Measurements from ENCODE around the gene FAM234B. TPM values are rescaled to one million over a fixed set of nuclear protein-coding genes. Genes with fewer than 3 reads are reported as not detected.

FAM234B gene
- polyA plus RNA-seq, 1 donor (not counting 4 experiments of a cell fraction or from before 2014, with no cell fraction given): 4.5 TPM

DNA sequence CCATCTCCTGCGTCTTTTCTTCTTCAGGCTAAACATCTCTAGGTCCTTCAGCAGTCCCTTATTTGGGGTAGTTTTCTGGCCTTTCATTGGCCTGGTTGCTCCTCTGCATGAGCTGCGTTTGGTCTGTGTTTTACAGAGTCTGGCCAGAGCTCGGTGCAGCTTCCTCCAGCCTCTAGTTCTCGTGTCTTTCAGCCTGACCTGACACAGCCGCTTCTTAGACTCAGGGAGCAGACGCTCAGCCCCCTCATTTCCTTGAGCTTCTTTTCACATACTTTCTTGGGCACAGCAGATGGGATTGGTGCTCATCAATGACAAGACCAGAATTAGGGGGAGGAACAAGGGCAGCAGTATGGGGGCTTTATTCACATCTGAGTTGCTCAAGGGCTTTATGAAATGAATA lies 72.8 kb downstream of the FAM234B start:
- Histone ChIP-seq H3K36me3 (ENCODE audit: control insufficient read depth in 2 of 2, extremely low read depth in 1 of 2, insufficient read depth in 2 of 2, low read length in 2 of 2) (no peaks in the 10 kb centered on the region), H4K20me1 (ENCODE audit: control insufficient read depth, extremely low read depth, insufficient read depth, low read length) (no peaks in the 10 kb centered on the region), H3K9me1 (ENCODE audit: control insufficient read depth, extremely low read depth, insufficient read depth, low read length) (no peaks in the 10 kb centered on the region), H3K27ac (ENCODE audit: control insufficient read depth, insufficient read depth, low read length) (no peak overlapping the region), H3K4me3 (ENCODE audit: control insufficient read depth in 2 of 3, extremely low read depth in 1 of 3, insufficient read depth in 2 of 3, low read depth in 1 of 3, low read length in 3 of 3) (no peak overlapping the region), H2AFZ (ENCODE audit: control insufficient read depth, low read length) (no peak overlapping the region), H3K4me1 (ENCODE audit: control insufficient read depth, extremely low read depth, insufficient read depth, low read length) (no peaks in the 10 kb centered on the region), H3K79me2 (ENCODE audit: control insufficient read depth, insufficient read depth, low read length) (no peaks in the 10 kb centered on the region), H3K27me3 (ENCODE audit: control insufficient read depth, extremely low read depth, insufficient read depth, low read length) (no peaks in the 10 kb centered on the region), H3K4me2 (ENCODE audit: control insufficient read depth, extremely low read depth, insufficient read depth, low read depth, low read length) (no peak overlapping the region), H3K9me3 (ENCODE audit: control insufficient read depth, low read depth, low read length) (no peaks in the 10 kb centered on the region), H3K9ac (ENCODE audit: control insufficient read depth, extremely low read depth, insufficient read depth, low read length) (no peak overlapping the region)
- TF ChIP-seq, protein P1, sequence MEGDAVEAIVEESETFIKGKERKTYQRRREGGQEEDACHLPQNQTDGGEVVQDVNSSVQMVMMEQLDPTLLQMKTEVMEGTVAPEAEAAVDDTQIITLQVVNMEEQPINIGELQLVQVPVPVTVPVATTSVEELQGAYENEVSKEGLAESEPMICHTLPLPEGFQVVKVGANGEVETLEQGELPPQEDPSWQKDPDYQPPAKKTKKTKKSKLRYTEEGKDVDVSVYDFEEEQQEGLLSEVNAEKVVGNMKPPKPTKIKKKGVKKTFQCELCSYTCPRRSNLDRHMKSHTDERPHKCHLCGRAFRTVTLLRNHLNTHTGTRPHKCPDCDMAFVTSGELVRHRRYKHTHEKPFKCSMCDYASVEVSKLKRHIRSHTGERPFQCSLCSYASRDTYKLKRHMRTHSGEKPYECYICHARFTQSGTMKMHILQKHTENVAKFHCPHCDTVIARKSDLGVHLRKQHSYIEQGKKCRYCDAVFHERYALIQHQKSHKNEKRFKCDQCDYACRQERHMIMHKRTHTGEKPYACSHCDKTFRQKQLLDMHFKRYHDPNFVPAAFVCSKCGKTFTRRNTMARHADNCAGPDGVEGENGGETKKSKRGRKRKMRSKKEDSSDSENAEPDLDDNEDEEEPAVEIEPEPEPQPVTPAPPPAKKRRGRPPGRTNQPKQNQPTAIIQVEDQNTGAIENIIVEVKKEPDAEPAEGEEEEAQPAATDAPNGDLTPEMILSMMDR (optimal IDR thresholded peaks at IDR 0.05 in 1 of 3, IDR thresholded peaks at IDR 0.05 in 1 of 3, conservative IDR thresholded peaks at IDR 0.05 in 1 of 3; ENCODE audit: extremely low read depth in 1 of 3, insufficient read depth in 2 of 3, low read length in 3 of 3): no peak
- no peak for TF ChIP-seq EZH2 (IDR thresholded peaks at IDR 0.05; ENCODE audit: low read length)
- dilution Hi-C loops (cut with MboI; ENCODE audit: extremely low pct_ligation_motif_present, low sequenced_read_pairs): no loop called here
- no peak for FAIRE-seq
- no peak for DNase-seq (ENCODE audit: low read depth, low spot score)

- FAIRE-seq: no peak
- Histone ChIP-seq H3K4me3 (ENCODE audit: control insufficient read depth in 2 of 3, extremely low read depth in 1 of 3, insufficient read depth in 2 of 3, low read depth in 1 of 3, low read length in 3 of 3) (no peak overlapping the region), H3K27ac (ENCODE audit: control insufficient read depth, insufficient read depth, low read length) (no peak overlapping the region), H4K20me1 (ENCODE audit: control insufficient read depth, extremely low read depth, insufficient read depth, low read length) (no peaks in the 10 kb centered on the region), H3K4me2 (ENCODE audit: control insufficient read depth, extremely low read depth, insufficient read depth, low read depth, low read length) (no peak overlapping the region), H3K9me3 (ENCODE audit: control insufficient read depth, low read depth, low read length) (no peaks in the 10 kb centered on the region), H3K9me1 (ENCODE audit: control insufficient read depth, extremely low read depth, insufficient read depth, low read length) (no peaks in the 10 kb centered on the region), H2AFZ (ENCODE audit: control insufficient read depth, low read length) (no peak overlapping the region), H3K9ac (ENCODE audit: control insufficient read depth, extremely low read depth, insufficient read depth, low read length) (no peak overlapping the region), H3K36me3 (ENCODE audit: control insufficient read depth in 2 of 2, extremely low read depth in 1 of 2, insufficient read depth in 2 of 2, low read length in 2 of 2) (no peaks in the 10 kb centered on the region), H3K4me1 (ENCODE audit: control insufficient read depth, extremely low read depth, insufficient read depth, low read length) (peaks cover 3% of the 10 kb centered on the region), H3K79me2 (ENCODE audit: control insufficient read depth, insufficient read depth, low read length) (no peaks in the 10 kb centered on the region), H3K27me3 (ENCODE audit: control insufficient read depth, extremely low read depth, insufficient read depth, low read length) (no peaks in the 10 kb centered on the region)
- TF ChIP-seq, protein P1 (optimal IDR thresholded peaks at IDR 0.05 in 1 of 3, IDR thresholded peaks at IDR 0.05 in 1 of 3, conservative IDR thresholded peaks at IDR 0.05 in 1 of 3; ENCODE audit: extremely low read depth in 1 of 3, insufficient read depth in 2 of 3, low read length in 3 of 3): no peak
- no peak for TF ChIP-seq EZH2 (IDR thresholded peaks at IDR 0.05; ENCODE audit: low read length)
- DNase-seq (ENCODE audit: low read depth, low spot score): no peak
- dilution Hi-C loops (cut with MboI; ENCODE audit: extremely low pct_ligation_motif_present, low sequenced_read_pairs): no loop called here
Observed at GRCh38 chr12:13119826-13120225, 75.6 kb downstream of the FAM234B start.
